ENCODE measurements around the gene HTR3D. TPM values are rescaled to one million over a fixed set of nuclear protein-coding genes. Genes with fewer than 3 reads are reported as not detected.

The HTR3D gene
- total and polyA plus RNA-seq, 2 experiments from 2014 or later, result not detected

- TF ChIP-seq REST (IDR thresholded peaks at IDR 0.05; ENCODE audit: unreplicated experiment) (no peak), POLR2AphosphoS5 (IDR thresholded peaks at IDR 0.05; ENCODE audit: low read depth) (no peak)
Observed at GRCh38 chr3:183984749-183985729, 46.5 kb upstream of the HTR3D start (continued).

- Histone ChIP-seq H3K4me3 (no peak overlapping the region), H2AFZ (no peak overlapping the region), H3K9me2 (ENCODE audit: insufficient read depth) (no peaks in the 10 kb centered on the region), H4K20me1 (replicated peaks; ENCODE audit: insufficient read depth) (no peaks in the 10 kb centered on the region; the same call in none of the 2 replicates), H3K4me1 (ENCODE audit: insufficient read depth) (peaks cover 14% of the 10 kb centered on the region), H3F3A (replicated peaks; ENCODE audit: low read depth) (no peaks in the 10 kb centered on the region), H3K36me3 (ENCODE audit: insufficient read depth) (peaks cover 11% of the 10 kb centered on the region), H3K79me2 (replicated peaks; ENCODE audit: insufficient read depth) (0 out of 2 replicates have a peak, but pooled peaks cover 5% of the 10 kb centered on the region), H3K27ac (ENCODE audit: low read depth) (no peak overlapping the region; the same call in 1 of the 2 replicates), H3K27me3 (ENCODE audit: insufficient read depth) (no peaks in the 10 kb centered on the region), H3K4me2 (no peak overlapping the region)
- Mint-ChIP-seq H3K27ac (no peak overlapping the region), H3K4me1 (peaks cover 21% of the 10 kb centered on the region), H3K27me3 (ENCODE audit: insufficient read depth, low read depth, poor library complexity) (peaks cover 3% of the 10 kb centered on the region), H3K9me3 (no peaks in the 10 kb centered on the region), H3K36me3 (ENCODE audit: low read depth) (peaks cover 49% of the 10 kb centered on the region), H3K4me3 (no peak overlapping the region)
- no peak for DNase-seq (ENCODE audit: low spot score)
- ATAC-seq, result no peak
- no peak for TF ChIP-seq STAT1 (IDR thresholded peaks at IDR 0.05; ENCODE audit: unreplicated experiment)
- TF ChIP-seq ETS1 (IDR thresholded peaks at IDR 0.05), result no peak
- TF ChIP-seq, protein P1, sequence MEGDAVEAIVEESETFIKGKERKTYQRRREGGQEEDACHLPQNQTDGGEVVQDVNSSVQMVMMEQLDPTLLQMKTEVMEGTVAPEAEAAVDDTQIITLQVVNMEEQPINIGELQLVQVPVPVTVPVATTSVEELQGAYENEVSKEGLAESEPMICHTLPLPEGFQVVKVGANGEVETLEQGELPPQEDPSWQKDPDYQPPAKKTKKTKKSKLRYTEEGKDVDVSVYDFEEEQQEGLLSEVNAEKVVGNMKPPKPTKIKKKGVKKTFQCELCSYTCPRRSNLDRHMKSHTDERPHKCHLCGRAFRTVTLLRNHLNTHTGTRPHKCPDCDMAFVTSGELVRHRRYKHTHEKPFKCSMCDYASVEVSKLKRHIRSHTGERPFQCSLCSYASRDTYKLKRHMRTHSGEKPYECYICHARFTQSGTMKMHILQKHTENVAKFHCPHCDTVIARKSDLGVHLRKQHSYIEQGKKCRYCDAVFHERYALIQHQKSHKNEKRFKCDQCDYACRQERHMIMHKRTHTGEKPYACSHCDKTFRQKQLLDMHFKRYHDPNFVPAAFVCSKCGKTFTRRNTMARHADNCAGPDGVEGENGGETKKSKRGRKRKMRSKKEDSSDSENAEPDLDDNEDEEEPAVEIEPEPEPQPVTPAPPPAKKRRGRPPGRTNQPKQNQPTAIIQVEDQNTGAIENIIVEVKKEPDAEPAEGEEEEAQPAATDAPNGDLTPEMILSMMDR (conservative IDR thresholded peaks at IDR 0.05; ENCODE audit: low read depth in 2 of 2), result no peak
- no peak for TF ChIP-seq NANOG (IDR thresholded peaks at IDR 0.05; ENCODE audit: borderline replicate concordance)
- no peak for TF ChIP-seq EZH2 (IDR thresholded peaks at IDR 0.05; ENCODE audit: low read depth, unreplicated experiment)
- no peak for TF ChIP-seq ZNF331 (CRISPR knock-in tag; IDR thresholded peaks at IDR 0.05; ENCODE audit: low read depth)
- no peak for TF ChIP-seq EZH2phosphoT487 (IDR thresholded peaks at IDR 0.05; ENCODE audit: unreplicated experiment)
- TF ChIP-seq CREB1 (CRISPR knock-in tag; IDR thresholded peaks at IDR 0.05; ENCODE audit: low read depth), result no peak
Observed at GRCh38 chr3:183987000-183987600, 44.4 kb upstream of the HTR3D start.
